GM19351 (cell line): ENCODE results near the gene CHCHD6.

Experiments used
- ATAC-seq: cut with Tn5 transposase; IDR thresholded peaks from one replicate; pipeline ENCODE4 v1.9.1; 2021; ENCODE audit warnings: mild to moderate bottlenecking, moderate library complexity; ENCODE audit not compliant: unreplicated experiment

The CHCHD6 gene, protein sequence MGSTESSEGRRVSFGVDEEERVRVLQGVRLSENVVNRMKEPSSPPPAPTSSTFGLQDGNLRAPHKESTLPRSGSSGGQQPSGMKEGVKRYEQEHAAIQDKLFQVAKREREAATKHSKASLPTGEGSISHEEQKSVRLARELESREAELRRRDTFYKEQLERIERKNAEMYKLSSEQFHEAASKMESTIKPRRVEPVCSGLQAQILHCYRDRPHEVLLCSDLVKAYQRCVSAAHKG

GRCh38 chr3:126703512-126704493 is at the start of gene CHCHD6:
TSS of gene CHCHD6 (plus strand) at chr3:126704240. CDS start at chr3:126704313, 73 bp downstream.
- peak; percentile 97 for ATAC-seq

DNA sequence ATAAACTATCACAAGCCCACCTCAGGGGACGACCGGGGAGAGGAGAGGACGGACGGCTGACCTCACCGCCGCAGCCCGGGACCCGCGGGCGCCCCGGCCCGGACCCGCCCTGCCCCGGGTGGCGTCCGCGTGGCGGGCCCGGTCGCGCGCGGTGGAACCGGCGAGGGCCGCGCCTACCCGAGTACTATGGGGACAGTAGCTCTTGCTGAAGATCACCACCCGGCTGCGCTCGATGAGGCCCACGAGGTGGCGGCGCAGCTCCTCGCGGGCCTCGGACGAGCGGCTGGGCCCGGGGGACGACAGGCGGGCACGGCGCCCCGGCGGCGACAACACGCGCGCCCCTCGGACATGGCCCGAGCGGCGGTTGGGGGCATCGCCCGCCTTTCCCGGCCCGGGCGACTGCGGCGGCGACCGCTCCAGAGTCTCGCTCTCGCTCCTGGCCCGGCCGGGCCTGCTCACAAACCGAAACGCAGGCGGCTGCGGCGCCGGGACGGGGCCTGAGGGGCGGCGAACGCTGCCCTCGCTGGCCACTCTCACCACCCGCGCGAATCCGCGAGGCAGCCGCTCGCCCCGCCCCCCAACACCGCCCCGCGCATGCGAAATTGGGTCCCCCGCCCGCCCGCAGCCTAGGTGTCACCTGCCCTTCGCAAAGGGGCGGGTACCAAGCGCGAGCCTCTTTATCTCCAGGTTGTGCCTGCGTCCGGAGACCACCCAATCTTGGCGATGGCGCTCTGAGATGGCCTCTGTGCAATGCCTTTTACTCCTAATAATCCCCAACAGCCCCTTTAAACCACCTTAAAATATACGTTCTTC is 49.3 kb upstream of the CHCHD6 start, which contains the start of gene TXNRD3:
TSS of gene TXNRD3 (minus strand) at position 554 of the 813 bp plus-strand sequence.
- ATAC-seq: no peak

DNA sequence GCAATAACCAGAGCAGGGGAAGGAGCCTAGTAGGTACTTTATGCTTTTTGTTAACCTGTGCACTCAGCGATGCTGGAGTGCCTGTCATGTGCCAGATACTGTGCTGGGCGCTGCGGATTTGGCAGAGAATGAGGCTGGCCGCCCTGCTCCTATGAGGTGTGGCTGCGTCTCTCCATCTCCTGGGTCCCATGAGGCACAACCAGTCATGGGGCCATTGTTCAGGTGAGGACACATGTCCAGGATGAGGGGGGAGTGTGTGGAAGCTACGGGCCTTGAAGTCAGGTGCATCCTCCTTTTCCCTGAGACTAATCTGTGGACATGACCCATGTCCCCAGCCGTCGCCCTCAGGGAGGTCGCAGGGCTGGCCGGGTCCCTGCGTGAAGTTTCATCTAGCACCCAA is 48.2 kb upstream of the CHCHD6 start:
- no peak for ATAC-seq

GRCh38 chr3:126656371-126657134 is 47.5 kb upstream of the CHCHD6 start:
- no peak for ATAC-seq

DNA sequence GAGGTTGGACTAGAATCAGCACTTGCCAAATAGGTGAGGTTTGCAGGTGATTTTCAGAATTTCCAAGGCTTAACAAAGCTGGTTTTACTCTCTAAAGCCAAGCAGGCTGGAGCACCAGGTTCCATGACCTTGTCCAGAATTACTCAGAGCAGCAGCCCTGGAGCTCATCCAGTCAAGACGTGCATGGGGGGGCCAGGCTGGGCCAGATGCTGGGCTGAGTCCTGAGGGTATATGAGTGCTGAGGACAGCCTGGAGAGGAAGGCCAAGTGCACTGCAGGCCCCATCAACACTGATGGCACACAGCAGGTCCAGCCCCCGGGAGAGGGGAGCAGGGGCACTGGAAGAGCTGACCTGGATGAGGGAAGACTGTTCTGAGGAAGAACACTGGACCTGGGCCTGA is 46.1 kb upstream of the CHCHD6 start:
- no peak for ATAC-seq

DNA sequence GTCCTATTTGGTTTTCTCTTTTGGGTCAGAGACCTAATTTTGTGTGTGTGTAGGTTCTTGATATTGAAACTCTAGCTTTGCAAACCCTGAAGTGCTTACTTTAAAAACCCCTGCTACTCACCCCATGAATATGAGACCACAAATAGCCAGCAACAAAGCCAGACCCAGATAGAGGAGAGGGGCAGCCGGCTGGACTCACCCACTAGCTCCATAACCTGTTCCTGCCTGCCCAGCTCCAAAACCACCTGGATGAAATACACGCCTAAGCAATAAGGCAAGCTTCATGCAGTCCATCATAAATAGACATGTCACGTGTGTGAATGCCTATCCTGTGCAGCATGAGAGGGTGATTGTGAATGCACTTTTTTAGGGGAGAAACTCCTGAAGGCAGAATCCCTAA is 45.5 kb upstream of the CHCHD6 start:
- ATAC-seq: no peak

DNA sequence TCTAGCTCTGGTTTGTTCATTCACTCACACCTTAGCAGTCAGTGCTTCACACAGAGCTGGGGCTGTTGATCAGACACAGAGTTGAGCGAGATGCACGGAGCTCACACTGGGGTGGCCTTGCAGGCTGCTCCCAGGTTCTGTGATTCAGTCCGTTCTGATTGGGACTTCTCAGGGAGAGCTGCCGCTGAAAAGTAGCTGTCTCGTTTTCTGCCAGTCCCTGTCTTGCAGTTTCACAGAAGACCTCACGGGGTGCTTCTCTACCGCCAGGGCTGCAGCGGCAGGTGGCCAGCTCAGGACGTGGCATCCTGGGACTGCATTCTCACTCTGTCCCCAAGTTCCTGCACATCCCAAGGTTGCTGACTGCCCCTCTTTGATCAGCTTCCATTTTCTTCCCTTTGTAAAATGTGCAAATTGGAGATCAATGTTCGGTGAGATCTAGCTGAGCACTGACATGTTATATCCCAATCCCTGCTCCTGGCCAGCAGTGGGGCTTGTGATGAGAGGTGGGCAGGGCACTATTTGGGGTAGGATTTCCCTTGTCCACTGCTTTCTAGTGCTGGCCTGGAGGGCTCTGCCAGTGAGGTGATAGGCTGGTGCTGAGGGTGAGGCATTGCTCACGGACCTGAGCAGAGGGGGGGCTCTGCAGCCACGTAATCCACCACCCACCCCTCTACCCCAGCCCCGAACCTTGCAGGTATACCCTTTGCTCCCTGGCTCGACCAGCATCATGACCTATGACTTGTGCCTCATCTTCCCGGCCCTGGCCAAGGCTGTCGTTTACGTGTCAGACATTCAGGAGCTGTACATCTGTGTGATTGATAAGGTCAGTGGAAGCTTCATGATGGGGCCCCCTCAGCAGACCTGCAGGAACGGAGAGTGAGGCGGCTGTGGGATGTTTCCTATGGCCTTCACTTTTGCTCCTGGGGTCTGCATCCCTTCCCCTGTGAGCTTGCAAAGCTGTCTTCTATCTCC is 43.8 kb upstream of the CHCHD6 start:
- ATAC-seq: no peak

DNA sequence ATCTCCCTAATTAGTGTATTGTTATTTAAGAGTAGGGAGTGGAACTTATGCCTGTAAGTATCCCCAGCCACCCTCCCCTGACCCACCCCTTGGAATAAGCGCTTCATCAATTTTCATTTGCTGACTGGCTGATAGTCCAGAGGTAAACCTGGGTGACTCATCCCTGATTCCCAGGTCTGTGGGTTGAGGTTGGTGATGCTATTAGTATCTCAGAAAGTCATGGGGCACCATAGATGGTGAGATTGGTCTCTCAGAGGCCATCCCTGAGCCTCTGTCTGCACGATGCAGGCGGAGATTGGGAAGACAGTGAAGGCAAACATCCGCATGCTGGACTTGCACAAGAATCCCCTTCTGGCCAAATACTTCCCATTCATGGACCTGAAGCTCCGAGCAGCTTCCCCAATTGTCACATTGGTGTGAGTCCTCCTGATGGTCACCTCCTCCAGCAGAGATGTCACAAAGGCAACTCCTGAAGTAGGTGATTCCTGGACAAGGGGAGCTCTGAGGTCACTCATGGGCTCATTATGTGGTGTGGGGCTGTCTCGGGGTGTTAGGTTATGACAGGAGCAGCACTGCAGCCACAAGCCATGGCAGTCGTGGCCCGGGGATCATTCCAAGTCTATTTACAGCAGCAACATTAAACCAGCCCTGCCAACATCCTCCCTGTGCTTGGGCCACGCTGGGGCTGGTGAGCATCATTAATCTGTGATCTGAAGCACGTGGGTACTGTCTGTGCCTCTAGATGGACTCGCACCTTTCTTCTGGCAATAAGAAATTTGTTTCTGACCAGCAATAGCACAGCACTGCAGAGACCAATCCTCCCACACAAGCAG is 42.3 kb upstream of the CHCHD6 start:
- ATAC-seq: no peak

GRCh38 chr3:126663257-126663656 is 40.8 kb upstream of the CHCHD6 start:
- ATAC-seq: no peak

- ATAC-seq: no peak
Measured at GRCh38 chr3:126663750-126664149, 40.3 kb upstream of the CHCHD6 start.

DNA sequence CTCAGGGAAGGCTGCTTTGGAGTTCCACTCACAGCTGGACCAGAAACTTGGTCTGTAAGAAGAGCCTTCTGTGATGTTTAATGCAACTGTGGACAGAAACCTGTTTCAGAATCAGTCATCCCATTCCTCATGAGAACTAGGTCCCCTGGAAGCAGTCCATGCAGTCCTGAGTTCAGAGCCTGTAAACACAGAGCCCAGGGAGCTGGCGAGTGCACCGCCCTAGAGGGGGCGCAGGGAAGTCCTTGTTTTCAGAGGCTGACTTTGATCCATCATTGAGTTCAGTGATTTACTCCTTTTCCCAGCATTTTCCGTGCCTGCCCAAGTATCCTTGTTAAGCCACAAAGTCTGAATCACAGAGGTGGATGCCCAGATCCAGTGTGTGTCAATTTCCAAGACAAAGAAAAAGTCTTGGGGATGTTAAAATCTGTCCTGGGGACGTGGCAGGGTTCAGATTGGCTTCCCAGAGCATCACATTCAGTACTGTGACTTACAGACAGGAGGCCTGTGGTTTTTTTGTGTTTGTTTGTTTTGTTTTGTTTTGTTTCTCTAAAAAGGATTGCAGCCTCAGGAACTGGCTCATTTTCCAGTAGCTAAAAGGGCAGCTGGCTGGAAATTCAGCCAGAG is 39.3 kb upstream of the CHCHD6 start:
- ATAC-seq: no peak

DNA sequence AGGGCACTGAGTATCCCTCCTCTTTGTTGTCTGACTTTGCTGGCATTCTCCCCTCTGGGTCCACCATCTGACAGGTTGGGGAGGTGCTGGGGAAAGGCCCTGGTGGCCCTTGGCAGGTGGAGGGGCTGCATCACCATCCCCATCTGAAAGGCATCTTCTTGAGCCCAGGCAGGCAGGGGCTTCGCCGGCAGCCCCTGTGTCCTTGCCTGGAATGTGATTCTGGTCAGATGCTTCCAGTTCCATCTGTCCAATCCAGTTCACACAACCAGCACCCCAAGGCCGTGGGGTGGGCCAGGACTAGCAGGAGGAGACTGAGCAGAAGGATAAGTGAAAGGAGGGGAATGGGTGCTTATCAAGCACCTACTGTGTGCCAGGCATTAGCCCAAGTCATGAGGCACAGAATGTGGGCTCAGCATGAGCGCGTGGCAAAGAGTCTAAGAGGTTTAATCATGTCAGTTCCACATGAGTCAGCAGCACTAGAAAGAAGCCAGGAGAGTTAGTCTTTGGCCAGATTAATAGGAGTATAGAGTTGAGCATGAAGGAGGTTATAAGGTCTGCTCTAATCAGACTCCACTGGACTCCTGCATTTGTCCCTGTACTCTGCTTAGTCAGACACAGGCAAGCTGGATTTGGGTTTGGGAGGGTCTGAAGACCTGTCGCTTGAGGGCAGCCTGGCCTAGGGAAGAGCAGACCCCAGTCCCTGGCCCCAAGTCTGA is 38.7 kb upstream of the CHCHD6 start:
- no peak for ATAC-seq

DNA sequence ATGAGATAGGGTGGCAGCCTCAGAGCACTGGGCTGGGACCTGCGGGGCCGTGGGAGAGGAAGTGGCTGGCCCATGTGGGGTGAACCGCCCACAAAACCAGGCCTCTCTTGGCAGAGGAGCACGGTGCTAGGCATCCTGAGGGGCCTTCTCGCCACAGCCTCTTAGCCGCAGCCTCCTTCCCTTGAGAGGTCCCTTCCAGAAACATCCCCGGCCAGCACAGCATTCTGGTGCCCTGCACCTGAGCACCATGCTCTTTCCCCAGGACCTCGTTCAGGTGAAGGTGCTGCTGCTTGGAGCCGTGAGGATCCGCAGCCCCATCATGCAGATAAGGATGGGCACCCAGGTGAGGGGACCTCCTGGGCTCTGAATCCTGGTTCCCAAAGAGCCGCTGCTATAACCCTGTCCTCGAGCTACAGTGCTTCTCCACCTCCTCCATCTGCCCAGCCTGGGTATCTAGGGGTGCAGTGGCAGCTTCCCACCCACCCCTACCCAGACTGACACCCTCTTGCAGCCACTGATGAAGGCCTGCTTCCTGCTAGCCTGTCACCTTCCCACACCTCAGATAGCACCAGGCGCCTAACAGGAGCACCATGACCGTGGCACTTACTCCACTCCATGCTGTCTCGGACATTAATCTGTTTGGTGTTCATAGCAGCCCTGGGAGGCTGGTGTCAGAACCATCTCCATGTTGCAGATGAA is 37.9 kb upstream of the CHCHD6 start:
- no peak for ATAC-seq

DNA sequence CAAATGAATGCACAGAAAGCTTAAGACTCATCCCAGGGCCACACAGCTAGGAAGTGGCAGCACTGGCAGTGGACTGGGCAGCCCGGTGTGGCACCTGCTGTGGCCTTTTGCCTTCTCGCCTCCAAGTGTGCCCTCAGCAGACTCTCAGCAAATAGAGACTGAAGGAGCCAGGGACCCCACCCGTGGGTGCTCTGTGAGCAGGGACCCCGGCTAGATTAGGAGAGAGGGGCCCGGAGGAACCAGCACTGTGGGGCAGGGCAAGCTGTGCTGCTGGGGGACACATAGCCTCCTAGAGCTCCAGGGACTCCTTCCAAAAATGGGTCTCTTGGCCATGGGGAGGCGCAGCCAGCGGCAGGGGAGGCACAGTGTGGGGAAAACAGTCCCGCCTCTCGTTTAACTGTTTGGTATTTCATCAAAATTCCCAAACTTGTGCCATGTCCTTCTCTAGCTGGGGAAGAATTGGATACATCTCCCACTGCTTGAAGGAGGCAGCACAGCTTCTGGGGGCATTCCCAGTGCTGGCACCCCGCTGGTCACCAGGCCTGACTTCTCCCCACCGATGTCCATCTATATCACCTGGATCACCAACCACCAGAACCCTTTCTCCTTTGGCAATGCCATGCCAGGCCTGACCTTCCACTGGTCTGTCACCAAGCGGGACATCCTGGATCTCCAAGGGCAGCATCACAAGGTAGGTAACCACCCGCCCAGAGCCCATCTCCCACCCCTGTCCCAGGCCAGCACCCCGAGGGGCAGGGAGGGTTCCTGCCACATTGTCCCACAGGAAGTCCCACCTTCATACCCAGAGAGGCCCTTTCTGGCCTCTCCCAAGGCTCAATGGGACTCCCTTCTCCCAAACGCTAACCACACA is 37.1 kb upstream of the CHCHD6 start:
- ATAC-seq: no peak

GRCh38 chr3:126667631-126668449 is 36.2 kb upstream of the CHCHD6 start:
- no peak for ATAC-seq
